ENCODE results near the gene TANC1.

TANC1 gene

GRCh38 chr2:159044804-159045286, 76.4 kb downstream of the TANC1 start:
- no peaks in the 10 kb centered on the region for H3K4me1 Mint-ChIP-seq (ENCODE audit: low read depth)
- no peaks in the 10 kb centered on the region for H3K27me3 Mint-ChIP-seq
- H3K27ac Mint-ChIP-seq = no peak overlapping the region
- no peak overlapping the region for H3K4me3 Mint-ChIP-seq
- no peaks in the 10 kb centered on the region for H3K9me3 Mint-ChIP-seq
- H3K36me3 Mint-ChIP-seq (ENCODE audit: low read depth) = no peaks in the 10 kb centered on the region

DNA sequence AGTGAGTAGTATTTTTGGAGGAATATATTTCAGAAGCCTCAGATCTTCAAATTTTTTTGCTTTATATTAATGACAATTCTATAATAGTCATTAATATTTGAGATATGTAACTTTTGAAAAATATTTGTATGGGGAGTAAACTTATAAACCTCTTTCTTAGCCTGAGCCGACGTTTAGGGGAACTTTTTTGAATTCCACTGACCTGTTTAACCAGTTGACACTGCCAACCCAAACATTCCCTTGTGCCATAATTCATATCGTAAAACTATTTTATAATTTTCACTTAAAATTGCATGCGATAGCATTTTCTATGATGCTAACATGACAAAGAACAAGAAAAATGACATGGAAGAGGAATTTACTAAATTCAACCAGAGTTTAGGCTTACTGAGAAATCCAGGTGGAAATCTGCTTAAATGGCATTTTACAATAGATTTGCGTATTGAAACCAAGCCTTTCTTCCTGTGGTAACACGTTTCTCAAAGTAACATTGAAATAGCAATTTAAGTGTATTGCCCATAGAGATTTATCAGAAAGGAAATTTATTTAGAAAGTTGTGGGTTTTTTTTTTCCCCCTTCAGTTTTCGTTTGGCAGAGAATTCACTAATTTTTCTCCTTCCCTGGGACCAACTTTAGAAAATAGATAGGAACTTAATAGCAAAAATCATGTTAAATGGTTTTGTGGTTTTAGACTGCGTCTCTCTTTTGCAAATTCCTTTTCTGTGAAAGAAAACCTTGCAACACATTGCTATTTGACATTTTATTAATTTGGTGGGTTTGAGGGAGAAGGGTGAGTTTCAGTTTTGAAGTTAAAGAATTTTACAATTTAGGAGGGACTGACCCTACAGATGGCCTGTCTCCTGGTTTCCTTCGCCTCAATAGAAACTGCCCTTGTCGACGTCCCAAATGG, 77.4 kb downstream of the TANC1 start:
- Mint-ChIP-seq H3K4me1 (ENCODE audit: low read depth) (no peaks in the 10 kb centered on the region), H3K4me3 (no peak overlapping the region), H3K27ac (no peak overlapping the region), H3K9me3 (no peaks in the 10 kb centered on the region), H3K36me3 (ENCODE audit: low read depth) (no peaks in the 10 kb centered on the region), H3K27me3 (no peaks in the 10 kb centered on the region)

GRCh38 chr2:159046966-159047365, 78.5 kb downstream of the TANC1 start:
- no peaks in the 10 kb centered on the region for H3K9me3 Mint-ChIP-seq
- no peaks in the 10 kb centered on the region for H3K4me1 Mint-ChIP-seq (ENCODE audit: low read depth)
- H3K4me3 Mint-ChIP-seq = no peak overlapping the region
- H3K27ac Mint-ChIP-seq = no peak overlapping the region
- H3K36me3 Mint-ChIP-seq (ENCODE audit: low read depth) = no peaks in the 10 kb centered on the region
- H3K27me3 Mint-ChIP-seq = no peaks in the 10 kb centered on the region

DNA sequence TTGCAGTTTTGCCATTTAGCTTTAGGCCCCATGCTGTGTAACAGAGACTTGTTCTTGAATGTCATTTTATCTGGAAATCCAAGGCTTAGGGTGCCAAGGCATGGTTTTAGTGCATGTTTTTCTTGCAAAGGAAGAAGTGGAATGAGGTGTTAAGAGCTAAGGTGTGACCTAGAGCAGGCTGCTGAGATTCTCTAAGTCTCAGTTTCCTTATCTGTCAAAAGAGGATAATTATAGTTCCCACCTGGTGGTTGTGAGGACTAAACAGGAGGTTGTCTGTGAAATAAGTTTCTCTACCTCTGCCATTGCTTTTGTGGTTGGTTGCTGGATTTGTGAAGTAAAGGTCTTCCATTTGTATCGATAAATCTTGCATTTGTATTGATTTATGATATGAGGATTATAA, 82.0 kb downstream of the TANC1 start:
- H3K9me3 Mint-ChIP-seq = no peaks in the 10 kb centered on the region
- H3K36me3 Mint-ChIP-seq (ENCODE audit: low read depth) = no peaks in the 10 kb centered on the region
- H3K27me3 Mint-ChIP-seq = no peaks in the 10 kb centered on the region
- H3K4me1 Mint-ChIP-seq (ENCODE audit: low read depth) = no peaks in the 10 kb centered on the region
- no peak overlapping the region for H3K27ac Mint-ChIP-seq
- no peak overlapping the region for H3K4me3 Mint-ChIP-seq

- Mint-ChIP-seq H3K27ac (no peak overlapping the region), H3K4me3 (no peak overlapping the region), H3K9me3 (no peaks in the 10 kb centered on the region), H3K36me3 (ENCODE audit: low read depth) (no peaks in the 10 kb centered on the region), H3K27me3 (no peaks in the 10 kb centered on the region), H3K4me1 (ENCODE audit: low read depth) (no peaks in the 10 kb centered on the region)
Observed at GRCh38 chr2:159051133-159051532, 82.7 kb downstream of the TANC1 start.

DNA sequence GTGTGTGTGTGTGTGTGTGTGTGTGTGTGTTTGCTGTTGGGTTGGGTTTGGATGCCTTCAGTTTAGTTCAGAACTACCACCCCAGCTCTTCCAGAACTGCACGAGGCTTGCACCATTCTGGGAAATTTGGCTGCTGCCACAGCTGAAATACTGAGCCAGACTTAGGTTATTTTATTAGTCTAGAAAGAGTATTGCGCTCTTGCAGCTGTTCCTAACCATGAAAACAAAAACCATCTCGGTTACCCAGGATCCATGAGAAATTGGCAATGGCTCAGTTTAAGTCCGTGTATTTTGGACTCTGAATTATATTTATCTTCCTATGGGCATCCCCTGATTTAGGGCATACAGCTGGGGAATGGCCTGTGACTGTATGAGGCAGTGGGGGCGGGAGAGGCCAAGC, 83.2 kb downstream of the TANC1 start:
- no peaks in the 10 kb centered on the region for H3K36me3 Mint-ChIP-seq (ENCODE audit: low read depth)
- H3K9me3 Mint-ChIP-seq = no peaks in the 10 kb centered on the region
- H3K27me3 Mint-ChIP-seq = no peaks in the 10 kb centered on the region
- H3K4me3 Mint-ChIP-seq = no peak overlapping the region
- no peak overlapping the region for H3K27ac Mint-ChIP-seq
- H3K4me1 Mint-ChIP-seq (ENCODE audit: low read depth) = no peaks in the 10 kb centered on the region

DNA sequence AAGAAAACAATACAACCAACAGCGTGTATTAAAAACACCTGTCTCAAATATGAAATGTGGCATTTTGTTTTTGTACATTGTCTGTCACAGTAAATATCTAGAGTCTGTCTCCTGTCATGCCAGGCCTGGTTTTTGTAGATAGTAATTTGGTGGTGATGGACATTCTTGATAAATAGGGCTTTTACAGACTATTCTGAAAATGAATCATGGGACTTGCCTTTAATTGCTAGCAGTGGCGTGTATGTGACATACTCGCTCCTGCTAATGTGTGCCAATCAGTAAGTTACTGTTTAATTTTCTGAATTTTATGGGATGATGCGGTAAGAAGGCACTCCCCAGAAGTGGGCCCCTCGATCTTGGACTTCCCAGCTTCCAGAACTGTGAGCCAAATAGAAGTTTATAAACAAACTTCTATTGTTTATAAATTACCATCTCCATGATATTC, 83.7 kb downstream of the TANC1 start:
- Mint-ChIP-seq H3K4me3 (no peak overlapping the region), H3K27ac (no peak overlapping the region), H3K9me3 (no peaks in the 10 kb centered on the region), H3K4me1 (ENCODE audit: low read depth) (no peaks in the 10 kb centered on the region), H3K27me3 (no peaks in the 10 kb centered on the region), H3K36me3 (ENCODE audit: low read depth) (no peaks in the 10 kb centered on the region)

GRCh38 chr2:159053161-159054031, 85.0 kb downstream of the TANC1 start:
- Mint-ChIP-seq H3K4me3 (no peak overlapping the region), H3K27me3 (no peaks in the 10 kb centered on the region), H3K27ac (no peak overlapping the region), H3K9me3 (no peaks in the 10 kb centered on the region), H3K36me3 (ENCODE audit: low read depth) (no peaks in the 10 kb centered on the region), H3K4me1 (ENCODE audit: low read depth) (no peaks in the 10 kb centered on the region)

DNA sequence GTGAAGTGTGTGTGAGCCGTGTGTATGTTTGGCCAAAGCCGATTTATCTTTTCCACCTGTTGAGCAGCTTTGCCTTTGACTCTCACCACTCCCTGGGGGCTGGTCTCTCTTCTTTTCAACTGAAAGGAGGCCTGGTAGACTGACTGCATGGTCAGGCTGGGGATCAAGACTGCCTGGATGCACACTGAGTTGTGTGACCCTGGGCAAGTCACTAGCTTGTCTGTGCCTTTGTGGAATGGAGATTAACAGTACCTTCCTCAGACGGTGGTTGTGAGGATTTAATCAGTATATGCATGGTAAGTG, 85.5 kb downstream of the TANC1 start:
- Mint-ChIP-seq H3K9me3 (no peaks in the 10 kb centered on the region), H3K27me3 (no peaks in the 10 kb centered on the region), H3K4me3 (no peak overlapping the region), H3K36me3 (ENCODE audit: low read depth) (no peaks in the 10 kb centered on the region), H3K27ac (no peak overlapping the region), H3K4me1 (ENCODE audit: low read depth) (no peaks in the 10 kb centered on the region)

- Mint-ChIP-seq H3K27ac (no peak overlapping the region), H3K4me1 (ENCODE audit: low read depth) (no peaks in the 10 kb centered on the region), H3K4me3 (no peak overlapping the region), H3K36me3 (ENCODE audit: low read depth) (no peaks in the 10 kb centered on the region), H3K27me3 (no peaks in the 10 kb centered on the region), H3K9me3 (no peaks in the 10 kb centered on the region)
Observed at GRCh38 chr2:159054985-159055384, 86.5 kb downstream of the TANC1 start.

DNA sequence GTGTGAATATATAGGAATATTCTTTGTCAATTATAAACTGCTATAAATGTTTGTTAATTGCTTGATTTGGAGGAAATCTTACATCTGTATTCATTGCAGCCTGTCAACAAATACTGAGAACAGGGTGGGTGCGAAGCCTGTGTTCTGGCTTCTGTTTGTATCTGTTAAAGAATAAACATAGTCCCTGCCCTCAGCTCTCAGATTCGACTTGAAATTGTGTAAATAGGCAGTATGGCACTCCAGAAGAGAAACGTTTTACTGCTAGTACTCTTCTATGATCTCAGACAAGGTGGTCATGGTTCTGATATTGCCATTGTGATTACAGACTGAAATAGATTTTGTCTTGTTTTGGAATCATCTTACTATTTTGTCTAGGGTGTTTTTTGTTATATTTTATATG, 92.1 kb downstream of the TANC1 start:
- Mint-ChIP-seq H3K9me3 (no peaks in the 10 kb centered on the region), H3K27ac (no peak overlapping the region), H3K4me3 (no peak overlapping the region), H3K36me3 (ENCODE audit: low read depth) (no peaks in the 10 kb centered on the region), H3K27me3 (no peaks in the 10 kb centered on the region), H3K4me1 (ENCODE audit: low read depth) (no peaks in the 10 kb centered on the region)

- Mint-ChIP-seq H3K27me3 (no peaks in the 10 kb centered on the region), H3K27ac (no peak overlapping the region), H3K4me3 (no peak overlapping the region), H3K36me3 (ENCODE audit: low read depth) (no peaks in the 10 kb centered on the region), H3K4me1 (ENCODE audit: low read depth) (no peaks in the 10 kb centered on the region), H3K9me3 (no peaks in the 10 kb centered on the region)
Observed at GRCh38 chr2:159063677-159064076, 95.2 kb downstream of the TANC1 start.

- no peaks in the 10 kb centered on the region for H3K36me3 Mint-ChIP-seq (ENCODE audit: low read depth)
- no peaks in the 10 kb centered on the region for H3K27me3 Mint-ChIP-seq
- no peaks in the 10 kb centered on the region for H3K4me1 Mint-ChIP-seq (ENCODE audit: low read depth)
- H3K4me3 Mint-ChIP-seq = no peak overlapping the region
- no peak overlapping the region for H3K27ac Mint-ChIP-seq
- no peaks in the 10 kb centered on the region for H3K9me3 Mint-ChIP-seq
Observed at GRCh38 chr2:159064446-159065301, 96.2 kb downstream of the TANC1 start.

DNA sequence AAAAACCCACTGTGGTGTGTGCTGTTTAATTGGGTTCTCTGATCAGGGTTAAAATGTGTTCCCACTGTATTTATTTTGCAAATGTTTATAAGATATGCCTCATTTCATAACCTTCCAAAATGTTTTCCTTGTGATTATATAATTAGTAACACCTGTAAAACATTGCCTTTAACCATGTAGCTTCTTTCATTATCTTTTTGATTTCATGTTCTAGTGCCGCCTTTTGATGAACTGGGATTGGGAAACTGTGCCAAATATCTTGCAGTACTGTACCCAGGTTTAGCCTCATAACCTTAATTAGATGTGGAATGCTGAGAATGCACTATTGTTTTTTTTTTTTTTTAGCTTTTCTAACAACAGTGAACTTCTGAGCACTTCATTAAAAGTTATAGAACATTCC, 96.9 kb downstream of the TANC1 start:
- Mint-ChIP-seq H3K27ac (no peak overlapping the region), H3K4me3 (no peak overlapping the region), H3K36me3 (ENCODE audit: low read depth) (no peaks in the 10 kb centered on the region), H3K27me3 (no peaks in the 10 kb centered on the region), H3K9me3 (no peaks in the 10 kb centered on the region), H3K4me1 (ENCODE audit: low read depth) (no peaks in the 10 kb centered on the region)

DNA sequence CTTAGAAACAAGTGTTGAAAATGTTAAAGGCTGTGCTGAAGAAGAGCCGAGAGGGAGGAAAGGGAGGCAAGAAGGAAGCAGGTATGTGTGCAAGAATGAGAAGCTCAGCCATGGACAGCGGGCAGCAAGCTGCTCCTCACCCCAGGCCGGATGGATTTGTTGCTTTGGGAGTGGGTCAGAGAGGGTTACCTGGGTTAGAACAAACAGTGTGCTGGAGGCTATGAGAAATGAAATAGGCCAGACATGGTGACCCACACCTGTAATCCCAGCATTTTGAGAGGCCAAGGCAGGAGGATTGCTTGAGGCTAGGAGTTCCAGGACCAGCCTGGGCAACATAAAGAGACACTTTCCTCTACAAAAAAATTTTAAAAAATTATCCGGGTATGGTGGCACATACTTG, 97.5 kb downstream of the TANC1 start:
- Mint-ChIP-seq H3K4me1 (ENCODE audit: low read depth) (no peaks in the 10 kb centered on the region), H3K27ac (no peak overlapping the region), H3K4me3 (no peak overlapping the region), H3K36me3 (ENCODE audit: low read depth) (no peaks in the 10 kb centered on the region), H3K9me3 (no peaks in the 10 kb centered on the region), H3K27me3 (no peaks in the 10 kb centered on the region)
